A549 (cell line): Measurements from ENCODE around the gene CCDC146.
"Not testable (repeated sequence)": the region's sequence is repeated elsewhere in the genome, so short reads cannot be mapped to it uniquely, and the experiment has no call there.

Source experiments
- BHLHE40 ChIP-seq: IDR thresholded peaks from 2 replicates; pipeline ENCODE4 v1.6.1; 2012; ENCODE audit warnings: low read depth, low read length, inconsistent platforms
- CBX2 ChIP-seq: fragments of 200-600 bp; sonication (generic); IDR thresholded peaks from 2 replicates; pipeline ENCODE4 v1.6.1; 2016; ENCODE audit warnings: low read depth, mild to moderate bottlenecking, borderline replicate concordance
- CTCF ChIP-seq: fragments of >200 bp; sonication (Bioruptor Twin); formaldehyde crosslinking; IDR thresholded peaks from 3 replicates; pipeline ENCODE4 v1.5.1; 2016

GRCh38 chr7:77108362-77108761 is 14.1 kb upstream of the CCDC146 start:
- TF ChIP-seq CTCF, BHLHE40, CBX2: not testable (repeated sequence)
